K562 (cell line): ENCODE results near the gene AIG1. TPM values are rescaled to one million over a fixed set of nuclear protein-coding genes. Genes with fewer than 3 reads are reported as not detected.

Experiments used
- CBFA2T2 ChIP-seq: fragments of 450-650 bp; conservative IDR thresholded peaks from 2 replicates; pipeline ENCODE4 v1.6.1; 2017; ENCODE audit warnings: mild to moderate bottlenecking
- CBFA2T3 ChIP-seq: fragments of 450-650 bp; IDR thresholded peaks from 2 replicates; pipeline ENCODE4 v1.6.1; 2017
- CREM ChIP-seq: IDR thresholded peaks from 2 replicates; pipeline ENCODE4 v1.6.1; 2014; ENCODE audit warnings: antibody characterized with exemption, low read depth
- CTBP1 ChIP-seq: fragments of 450-650 bp; IDR thresholded peaks from 2 replicates; pipeline ENCODE4 v1.6.1; 2016; ENCODE audit warnings: borderline replicate concordance
- EP300 ChIP-seq: IDR thresholded peaks from 2 replicates; pipeline ENCODE4 v1.6.1; 2012; ENCODE audit warnings: low read length, improper control_type of control experiment
- KLF16 ChIP-seq: IDR thresholded peaks from 2 replicates; pipeline ENCODE4 v1.6.1; 2016; ENCODE audit warnings: antibody characterized with exemption
- MTA2 ChIP-seq: fragments of 450-650 bp; IDR thresholded peaks from 2 replicates; pipeline ENCODE4 v1.6.1; 2016; ENCODE audit warnings: low read depth
- NFIC ChIP-seq: fragments of 450-650 bp; IDR thresholded peaks from 2 replicates; pipeline ENCODE4 v1.6.1; 2017; ENCODE audit warnings: mild to moderate bottlenecking, inconsistent platforms
- NR0B1 ChIP-seq: fragments of 450-650 bp; IDR thresholded peaks from one replicate; pipeline ENCODE4 v1.6.1; 2018; ENCODE audit warnings: mild to moderate bottlenecking, moderate library complexity; ENCODE audit not compliant: partially characterized antibody
- POLR2AphosphoS2 ChIP-seq: IDR thresholded peaks from 2 replicates; pipeline ENCODE4 v1.6.1; 2012; ENCODE audit warnings: low read length, improper control_type of control experiment
- POLR2AphosphoS5 ChIP-seq: IDR thresholded peaks from 2 replicates; pipeline ENCODE4 v1.6.1; 2011; ENCODE audit warnings: mild to moderate bottlenecking, low read depth, low read length, moderate library complexity; ENCODE audit not compliant: control insufficient read depth, insufficient read depth
- ZSCAN29 ChIP-seq: fragments of 450-650 bp; IDR thresholded peaks from 2 replicates; pipeline ENCODE4 v1.6.1; 2017
- polyA plus RNA-seq, 8 experiments: library from polyadenylated mRNA; depleted of rRNA in 4 of 8; stranded (reverse) in 5 of 8; unstranded in 3 of 8; fragments of >200 nt; fragmentation: Nextera tagmentation in 2 of 8; fragmentation: Illumina TruSeq in 1 of 8; extraction: Ambion mirVana in 2 of 8; extraction: Trizol in 1 of 8; gene quantifications; 2 replicates each; pipeline versions ENCODE4 v1.2.1 to v1.2.3, GENCODE V29; 2011 to 2014; ENCODE audit warnings: inconsistent platforms in 1 of 8, missing spikeins in 1 of 8
- total RNA-seq, 7 experiments: library from RNA; depleted of rRNA in 6 of 7; stranded (reverse); fragments of >200 nt in 6 of 7; fragmentation: Illumina TruSeq in 2 of 7; extraction: Trizol in 2 of 7; gene quantifications; 2 replicates each; pipeline versions ENCODE4 v1.2.1 to v1.2.3, GENCODE V29; 2011 to 2021; ENCODE audit warnings: low replicate concordance in 1 of 7
- TF ChIP-seq, protein P1 (sequence below), 2 experiments: fragments of 150-350 bp in 1 of 2; IDR thresholded peaks; 2 replicates each; pipeline ENCODE4 v1.6.1; 2012 to 2016; ENCODE audit warnings: low read depth in 2 of 2, low read length in 2 of 2, mild to moderate bottlenecking in 1 of 2, moderate library complexity in 1 of 2
- TF ChIP-seq, protein P2 (sequence below), 2 experiments: fragments of 450-650 bp; formaldehyde crosslinking in 1 of 2; IDR thresholded peaks; 2 replicates each; pipeline versions ENCODE4 v1.4.0 to v1.6.1; 2014 to 2020; ENCODE audit warnings: mild to moderate bottlenecking in 2 of 2, borderline replicate concordance in 1 of 2, low read depth in 1 of 2
- TF ChIP-seq, protein P3 (sequence below): fragments of 250-450 bp; sonication (Bioruptor Pico); IDR thresholded peaks from 2 replicates; pipeline ENCODE4 v1.9.0; 2021; ENCODE audit warnings: mild to moderate bottlenecking

Gene AIG1
- total and polyA plus RNA-seq, 9 of the 15 experiments (the other 6 are each of a cell fraction or from before 2014, with no cell fraction given) = 74.8 to 333 (median 127) TPM

DNA sequence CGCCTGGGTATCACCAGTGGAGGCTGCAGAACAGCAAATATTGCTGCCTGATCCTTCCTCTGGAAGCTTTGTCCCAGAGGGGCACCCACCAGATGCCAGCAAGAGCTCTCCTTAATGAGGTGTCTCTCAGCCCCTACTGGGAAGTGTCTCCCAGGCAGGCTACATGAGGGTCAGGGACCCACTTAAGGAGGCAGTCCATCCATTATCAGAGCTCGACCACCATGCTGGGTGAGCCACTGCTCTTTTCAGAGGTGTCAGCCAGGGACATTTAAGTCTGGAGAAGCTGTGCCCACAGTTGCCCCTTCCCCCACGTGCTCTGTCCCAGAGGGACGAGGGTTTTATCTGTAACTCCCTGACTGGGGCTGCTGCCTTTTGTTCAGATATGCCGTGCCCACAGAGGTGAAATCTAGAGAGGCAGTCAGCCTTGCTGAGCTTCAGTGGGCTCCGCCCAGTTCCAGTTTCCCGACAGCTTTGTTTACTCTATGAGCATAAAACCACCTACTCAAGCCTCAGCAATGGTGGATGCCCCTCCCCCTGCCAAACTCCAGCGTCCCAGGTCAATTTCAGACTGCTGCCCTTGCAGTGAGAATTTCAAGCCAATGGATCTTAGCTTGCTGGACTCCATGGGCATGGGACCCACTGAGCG, 25.9 kb upstream of the AIG1 start (continued):
- TF ChIP-seq, protein P1, sequence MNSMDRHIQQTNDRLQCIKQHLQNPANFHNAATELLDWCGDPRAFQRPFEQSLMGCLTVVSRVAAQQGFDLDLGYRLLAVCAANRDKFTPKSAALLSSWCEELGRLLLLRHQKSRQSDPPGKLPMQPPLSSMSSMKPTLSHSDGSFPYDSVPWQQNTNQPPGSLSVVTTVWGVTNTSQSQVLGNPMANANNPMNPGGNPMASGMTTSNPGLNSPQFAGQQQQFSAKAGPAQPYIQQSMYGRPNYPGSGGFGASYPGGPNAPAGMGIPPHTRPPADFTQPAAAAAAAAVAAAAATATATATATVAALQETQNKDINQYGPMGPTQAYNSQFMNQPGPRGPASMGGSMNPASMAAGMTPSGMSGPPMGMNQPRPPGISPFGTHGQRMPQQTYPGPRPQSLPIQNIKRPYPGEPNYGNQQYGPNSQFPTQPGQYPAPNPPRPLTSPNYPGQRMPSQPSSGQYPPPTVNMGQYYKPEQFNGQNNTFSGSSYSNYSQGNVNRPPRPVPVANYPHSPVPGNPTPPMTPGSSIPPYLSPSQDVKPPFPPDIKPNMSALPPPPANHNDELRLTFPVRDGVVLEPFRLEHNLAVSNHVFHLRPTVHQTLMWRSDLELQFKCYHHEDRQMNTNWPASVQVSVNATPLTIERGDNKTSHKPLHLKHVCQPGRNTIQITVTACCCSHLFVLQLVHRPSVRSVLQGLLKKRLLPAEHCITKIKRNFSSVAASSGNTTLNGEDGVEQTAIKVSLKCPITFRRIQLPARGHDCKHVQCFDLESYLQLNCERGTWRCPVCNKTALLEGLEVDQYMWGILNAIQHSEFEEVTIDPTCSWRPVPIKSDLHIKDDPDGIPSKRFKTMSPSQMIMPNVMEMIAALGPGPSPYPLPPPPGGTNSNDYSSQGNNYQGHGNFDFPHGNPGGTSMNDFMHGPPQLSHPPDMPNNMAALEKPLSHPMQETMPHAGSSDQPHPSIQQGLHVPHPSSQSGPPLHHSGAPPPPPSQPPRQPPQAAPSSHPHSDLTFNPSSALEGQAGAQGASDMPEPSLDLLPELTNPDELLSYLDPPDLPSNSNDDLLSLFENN (IDR thresholded peaks at IDR 0.05; ENCODE audit: low read depth in 2 of 2, low read length in 2 of 2) = peak in 1 of 2 experiments; percentile 43; a peak in 1 of 4 replicates
- TF ChIP-seq, protein P2, sequence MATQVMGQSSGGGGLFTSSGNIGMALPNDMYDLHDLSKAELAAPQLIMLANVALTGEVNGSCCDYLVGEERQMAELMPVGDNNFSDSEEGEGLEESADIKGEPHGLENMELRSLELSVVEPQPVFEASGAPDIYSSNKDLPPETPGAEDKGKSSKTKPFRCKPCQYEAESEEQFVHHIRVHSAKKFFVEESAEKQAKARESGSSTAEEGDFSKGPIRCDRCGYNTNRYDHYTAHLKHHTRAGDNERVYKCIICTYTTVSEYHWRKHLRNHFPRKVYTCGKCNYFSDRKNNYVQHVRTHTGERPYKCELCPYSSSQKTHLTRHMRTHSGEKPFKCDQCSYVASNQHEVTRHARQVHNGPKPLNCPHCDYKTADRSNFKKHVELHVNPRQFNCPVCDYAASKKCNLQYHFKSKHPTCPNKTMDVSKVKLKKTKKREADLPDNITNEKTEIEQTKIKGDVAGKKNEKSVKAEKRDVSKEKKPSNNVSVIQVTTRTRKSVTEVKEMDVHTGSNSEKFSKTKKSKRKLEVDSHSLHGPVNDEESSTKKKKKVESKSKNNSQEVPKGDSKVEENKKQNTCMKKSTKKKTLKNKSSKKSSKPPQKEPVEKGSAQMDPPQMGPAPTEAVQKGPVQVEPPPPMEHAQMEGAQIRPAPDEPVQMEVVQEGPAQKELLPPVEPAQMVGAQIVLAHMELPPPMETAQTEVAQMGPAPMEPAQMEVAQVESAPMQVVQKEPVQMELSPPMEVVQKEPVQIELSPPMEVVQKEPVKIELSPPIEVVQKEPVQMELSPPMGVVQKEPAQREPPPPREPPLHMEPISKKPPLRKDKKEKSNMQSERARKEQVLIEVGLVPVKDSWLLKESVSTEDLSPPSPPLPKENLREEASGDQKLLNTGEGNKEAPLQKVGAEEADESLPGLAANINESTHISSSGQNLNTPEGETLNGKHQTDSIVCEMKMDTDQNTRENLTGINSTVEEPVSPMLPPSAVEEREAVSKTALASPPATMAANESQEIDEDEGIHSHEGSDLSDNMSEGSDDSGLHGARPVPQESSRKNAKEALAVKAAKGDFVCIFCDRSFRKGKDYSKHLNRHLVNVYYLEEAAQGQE (IDR thresholded peaks at IDR 0.05; ENCODE audit: borderline replicate concordance) = peak; percentile 29; the same call in 1 of the 2 replicates
- TF ChIP-seq, protein P2 (CRISPR knock-in tag; IDR thresholded peaks at IDR 0.05; ENCODE audit: low read depth) = no peak
- TF ChIP-seq CTBP1 (no peak; the same call in 1 of the 2 replicates), NFIC (peak; percentile 24; the same call in 1 of the 2 replicates), KLF16 (peak; percentile 81; the same call in 1 of the 2 replicates), EP300 (peak; percentile 30; the same call in 1 of the 2 replicates), NR0B1 (no peak), CREM (peak; percentile 41; the same call in 1 of the 2 replicates), MTA2 (peak; percentile 37; the same call in 1 of the 2 replicates), CBFA2T2 (peak; percentile 75), POLR2AphosphoS5 (peak; percentile 63; the same call in 1 of the 2 replicates), POLR2AphosphoS2 (no peak), CBFA2T3 (peak; percentile 85), ZSCAN29 (no peak)
- TF ChIP-seq, protein P3, sequence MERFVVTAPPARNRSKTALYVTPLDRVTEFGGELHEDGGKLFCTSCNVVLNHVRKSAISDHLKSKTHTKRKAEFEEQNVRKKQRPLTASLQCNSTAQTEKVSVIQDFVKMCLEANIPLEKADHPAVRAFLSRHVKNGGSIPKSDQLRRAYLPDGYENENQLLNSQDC (CRISPR knock-in tag) = no peak
